ENCODE results near the gene MTARC1.

The MTARC1 gene

DNA sequence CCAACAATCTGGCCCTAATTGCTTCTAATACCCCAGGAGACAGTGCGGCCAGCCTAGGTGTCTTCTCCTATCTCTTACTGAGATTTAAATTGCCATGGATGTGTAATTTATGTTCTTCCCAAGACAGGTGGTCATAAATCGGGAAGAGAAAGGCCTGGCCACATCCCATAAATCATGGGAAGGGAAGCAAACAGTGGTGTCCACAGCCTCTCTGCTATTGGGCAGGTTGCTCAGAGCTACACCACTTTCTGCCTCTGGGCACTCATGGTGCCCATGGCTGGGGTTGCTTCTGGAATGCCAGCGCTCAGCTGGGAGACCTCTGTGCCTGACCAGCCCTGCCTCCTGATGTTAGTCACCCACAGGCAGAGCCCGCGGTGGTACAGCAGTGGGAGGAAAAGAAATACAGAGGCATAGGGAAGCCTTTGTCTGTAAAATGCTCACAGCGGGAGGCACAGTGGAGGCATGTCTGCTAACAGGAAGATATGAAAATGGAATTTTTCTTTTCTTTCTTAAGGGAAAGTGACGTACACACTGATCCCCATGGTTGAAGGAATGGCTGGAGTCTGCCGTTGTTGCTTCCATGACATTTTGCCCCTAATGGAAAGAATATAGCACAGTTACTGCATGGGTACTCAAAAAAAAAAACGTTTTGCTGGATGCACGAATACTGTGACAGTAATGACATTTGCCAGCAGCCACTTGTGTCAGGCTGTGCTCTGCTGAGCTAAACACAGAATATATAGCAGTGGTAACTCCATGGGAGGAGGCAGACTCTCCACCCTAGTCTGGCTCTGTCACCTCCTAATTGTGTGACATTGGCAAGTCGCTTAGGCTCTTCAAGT, 21.9 kb downstream of the MTARC1 start:
- DNase-seq, result no peak

DNA sequence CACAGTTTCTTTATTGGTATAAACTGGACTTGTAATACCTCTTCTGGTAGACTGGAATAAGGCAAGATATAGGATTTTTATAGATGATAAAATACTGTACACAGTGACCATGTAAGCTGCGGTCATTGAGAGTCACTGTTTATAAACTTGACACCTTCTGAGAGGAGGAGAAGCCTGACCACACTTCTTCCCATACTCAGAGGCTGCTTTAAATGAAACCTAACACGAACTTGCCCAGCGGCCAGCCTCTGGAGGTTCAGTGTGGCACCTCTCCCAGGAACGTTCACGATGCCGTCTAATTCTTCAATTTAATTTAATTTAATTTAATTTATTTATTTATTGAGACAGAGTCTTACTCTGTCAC, 22.5 kb downstream of the MTARC1 start:
- DNase-seq, result no peak

- no peak for DNase-seq
Observed at GRCh38 chr1:220809704-220810103, 23.0 kb downstream of the MTARC1 start.

- no peak for DNase-seq
Observed at GRCh38 chr1:220810179-220810653, 23.5 kb downstream of the MTARC1 start.

DNA sequence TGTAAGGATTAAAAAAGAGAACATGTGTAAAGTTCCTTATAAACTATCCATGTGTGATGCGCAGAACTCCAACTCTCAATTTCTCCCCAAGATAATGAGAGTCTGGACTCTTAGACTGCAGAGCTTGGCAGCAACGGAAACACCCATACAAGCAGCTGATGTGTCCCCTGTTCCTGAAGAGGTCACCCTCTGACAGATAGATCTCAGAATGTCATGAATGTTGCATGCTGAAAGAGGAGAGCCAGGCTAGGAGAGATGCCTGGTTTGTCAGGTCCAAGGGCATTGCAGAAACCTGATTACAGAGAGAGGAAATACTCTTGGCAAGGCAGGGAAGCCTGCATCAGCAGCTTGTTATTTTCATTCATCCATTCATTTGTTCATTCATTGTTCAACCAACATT, 24.2 kb downstream of the MTARC1 start:
- no peak for DNase-seq

GRCh38 chr1:220811695-220812094, 25.0 kb downstream of the MTARC1 start:
- no peak for DNase-seq

GRCh38 chr1:220812308-220812707, 25.6 kb downstream of the MTARC1 start:
- no peak for DNase-seq

GRCh38 chr1:220813013-220813412, 26.3 kb downstream of the MTARC1 start:
- no peak for DNase-seq

DNA sequence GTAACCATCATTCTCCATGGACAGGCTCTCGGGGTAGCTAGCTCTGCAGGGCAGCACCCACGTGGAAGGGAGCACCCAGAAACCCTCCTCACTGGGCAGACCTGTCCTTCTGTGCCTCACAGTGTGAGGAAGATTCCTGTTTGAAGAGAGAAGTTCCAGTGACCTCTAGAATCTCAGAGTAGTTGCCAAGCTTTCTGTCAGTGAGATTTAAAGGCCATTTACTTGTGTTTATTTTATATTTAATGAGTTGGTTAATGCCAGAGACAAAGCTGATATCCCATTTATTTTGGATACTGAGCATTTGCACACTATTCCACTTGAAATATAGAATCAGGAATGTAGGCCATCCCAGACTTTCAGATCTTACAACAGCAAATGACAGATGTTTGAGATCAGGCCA, 28.7 kb downstream of the MTARC1 start:
- no peak for DNase-seq

DNA sequence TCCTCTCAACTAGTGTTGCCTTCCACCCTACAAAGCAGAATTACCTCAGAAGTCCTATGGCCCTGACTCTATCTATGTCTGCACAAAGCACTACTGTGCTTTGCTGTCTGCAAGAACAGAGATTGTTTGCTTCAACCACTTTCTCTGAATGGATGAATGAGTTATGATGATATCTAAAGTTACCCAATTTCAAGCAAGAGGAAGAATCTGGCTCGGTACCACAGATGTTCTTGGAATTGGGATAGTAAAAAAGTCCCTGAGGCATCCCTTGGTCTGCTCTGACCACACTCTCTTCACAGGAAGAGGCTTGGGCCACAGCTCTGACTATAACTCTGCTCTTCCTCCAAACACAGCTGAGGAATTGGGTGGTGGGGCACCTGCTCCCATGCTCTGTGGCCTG, 31.2 kb downstream of the MTARC1 start:
- no peak for DNase-seq

GRCh38 chr1:220818421-220819173, 31.9 kb downstream of the MTARC1 start:
- no peak for DNase-seq

DNA sequence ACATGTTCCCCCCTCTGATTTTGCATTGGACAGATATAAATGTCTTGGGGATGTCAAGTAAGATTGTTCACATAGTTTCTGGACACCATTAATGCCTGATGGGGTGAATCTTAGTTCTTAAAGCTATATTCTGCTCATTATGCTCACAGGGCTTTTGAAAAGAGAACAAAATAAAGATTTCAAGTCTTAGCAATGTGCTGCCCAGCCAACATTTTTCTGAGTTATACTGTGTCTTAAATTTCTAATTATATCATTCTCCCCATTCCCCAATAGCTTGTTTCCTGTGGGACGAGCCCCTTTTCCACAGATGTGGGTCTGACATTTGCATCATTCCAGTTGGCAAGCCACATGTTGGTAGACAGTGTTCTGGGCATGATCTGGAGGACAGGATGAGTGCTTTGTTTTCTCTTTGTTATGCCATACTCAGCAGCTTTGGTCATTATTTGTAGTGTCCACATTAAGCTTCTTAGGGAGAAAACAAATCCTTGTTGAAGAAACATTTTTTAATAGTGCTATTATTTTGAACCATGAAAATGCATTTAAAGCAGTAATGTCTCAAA, 32.8 kb downstream of the MTARC1 start:
- no peak for DNase-seq

DNA sequence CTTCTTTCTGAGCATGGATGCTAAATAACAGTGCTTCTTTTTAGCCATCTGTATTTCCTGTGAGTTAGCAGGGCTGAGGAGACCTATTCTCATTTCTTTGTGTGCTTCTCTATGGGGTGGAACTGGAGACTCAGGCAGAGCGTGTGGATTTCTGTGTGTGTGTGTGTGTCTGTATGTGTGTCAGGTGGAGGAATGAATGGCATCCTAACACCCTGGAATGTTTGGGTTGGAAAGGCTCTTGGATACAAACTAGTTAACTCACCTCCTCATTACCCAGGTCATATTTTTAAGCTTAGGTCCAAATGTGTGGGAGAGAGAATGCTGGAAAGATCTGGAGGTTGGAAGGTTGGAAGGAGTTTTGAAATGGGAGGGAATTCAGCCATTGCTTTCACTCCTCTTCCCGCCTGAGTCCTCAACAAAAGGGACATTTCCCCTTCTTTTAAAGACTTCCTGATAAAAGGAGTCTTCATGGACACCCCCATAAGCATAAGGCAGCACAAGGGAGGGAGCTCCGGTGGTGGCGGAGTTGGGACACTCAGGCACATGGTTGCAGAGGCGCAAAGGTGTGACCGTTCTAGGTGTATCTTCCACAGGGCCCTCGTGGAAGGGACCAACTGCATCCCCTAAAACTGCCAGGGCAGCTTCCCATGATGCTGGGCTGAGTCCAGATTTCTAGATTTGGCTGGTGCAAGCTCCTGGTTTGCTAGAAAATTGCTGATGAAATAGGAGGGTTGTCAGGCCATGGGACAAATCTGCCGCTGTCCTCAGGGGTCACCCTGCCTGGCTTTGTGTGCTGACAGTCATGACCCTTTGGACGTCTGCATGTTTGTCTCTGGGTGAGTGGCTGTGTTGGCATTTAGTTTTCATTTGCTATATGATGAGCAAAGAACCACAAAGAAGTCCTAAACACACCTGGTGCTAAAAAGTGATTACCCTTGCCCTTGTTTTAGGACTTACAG, 37.6 kb downstream of the MTARC1 start:
- no peak for DNase-seq

- no peak for DNase-seq
Observed at GRCh38 chr1:220825819-220826551, 39.3 kb downstream of the MTARC1 start.

DNA sequence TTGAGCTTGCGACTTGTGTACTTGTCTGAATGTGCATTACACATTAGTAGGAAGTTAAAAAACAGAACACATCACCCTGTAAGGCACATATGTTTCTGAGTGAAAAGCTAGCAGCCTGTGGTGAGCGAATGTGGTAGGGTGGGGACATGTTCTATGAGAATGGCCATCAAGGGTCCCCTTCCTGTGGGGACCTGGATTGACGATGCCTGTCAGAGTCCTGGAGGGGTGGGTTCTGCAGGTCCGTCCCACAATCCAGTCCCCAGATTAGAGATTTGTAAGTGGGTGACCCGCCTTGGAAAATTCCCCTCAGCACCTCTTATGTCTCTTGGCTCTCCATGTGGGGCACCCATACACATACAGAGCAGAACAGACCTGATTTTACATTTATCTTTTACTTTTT, 40.0 kb downstream of the MTARC1 start:
- no peak for DNase-seq

- no peak for DNase-seq
Observed at GRCh38 chr1:220827445-220828178, 40.9 kb downstream of the MTARC1 start.

- no peak for DNase-seq
Observed at GRCh38 chr1:220828179-220828490, 41.4 kb downstream of the MTARC1 start.

DNA sequence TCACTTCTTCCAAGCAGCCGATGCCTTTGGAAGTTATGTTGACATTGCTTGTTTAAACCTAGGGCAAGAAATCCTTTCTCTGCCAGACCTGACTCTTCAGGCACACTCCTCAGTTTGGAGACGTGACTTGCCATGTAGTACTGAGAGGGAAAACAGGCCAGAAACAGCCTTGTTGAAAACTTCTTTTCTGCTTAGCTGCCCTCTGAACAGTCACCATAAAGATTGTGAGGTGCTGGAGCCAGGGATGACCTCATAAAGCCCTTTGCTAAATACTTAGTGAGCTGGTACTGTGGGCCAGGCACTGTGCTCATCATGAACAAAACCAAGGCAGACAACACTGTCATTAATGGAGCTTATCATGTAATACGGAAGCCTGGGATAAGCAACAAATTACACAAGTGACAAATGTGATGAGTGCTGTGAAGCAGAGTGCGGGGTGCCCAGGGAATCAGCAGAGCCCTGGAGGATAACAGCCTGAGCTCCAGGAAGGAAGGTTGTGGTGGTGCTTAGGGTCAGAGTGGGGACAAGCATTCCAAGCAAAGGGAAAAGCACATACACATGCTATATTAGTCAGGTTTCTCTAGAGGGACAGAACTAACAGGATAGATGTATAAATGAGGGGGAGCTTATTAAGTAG, 42.4 kb downstream of the MTARC1 start:
- DNase-seq, result no peak

GRCh38 chr1:220833436-220833835, 46.7 kb downstream of the MTARC1 start:
- DNase-seq, result no peak

- no peak for DNase-seq
Observed at GRCh38 chr1:220834155-220834870, 47.6 kb downstream of the MTARC1 start.

Measured in NCI-H1694 (cell line).